H1 (cell line): ENCODE data around the gene LY86. TPM values are rescaled to one million over a fixed set of nuclear protein-coding genes. Genes with fewer than 3 reads are reported as not detected.

Experiments
- GABPA ChIP-seq: IDR thresholded peaks from 2 replicates; pipeline ENCODE4 v1.6.1; 2011; ENCODE audit warnings: mild to moderate bottlenecking, low read length, moderate library complexity, borderline replicate concordance; ENCODE audit not compliant: insufficient read depth
- GTF2F1 ChIP-seq: IDR thresholded peaks from 2 replicates; pipeline ENCODE4 v1.6.1; 2012; ENCODE audit warnings: low read depth, low read length, improper control_type of control experiment, borderline replicate concordance
- HDAC6 ChIP-seq: IDR thresholded peaks from one replicate; pipeline ENCODE4 v1.7.1; 2012; ENCODE audit warnings: low read depth, mild to moderate bottlenecking, inconsistent platforms, low read length, moderate library complexity
- MAFK ChIP-seq: IDR thresholded peaks from 2 replicates; pipeline ENCODE4 v1.6.1; 2012; ENCODE audit warnings: low read depth, mild to moderate bottlenecking, improper control_type of control experiment, low read length
- PHF8 ChIP-seq: fragments of 200-600 bp; sonication (generic); conservative IDR thresholded peaks from 2 replicates; pipeline ENCODE4 v1.7.1; 2012; ENCODE audit warnings: low read depth, mild to moderate bottlenecking, inconsistent platforms, low read length, moderate library complexity
- SP1 ChIP-seq: IDR thresholded peaks from 2 replicates; pipeline ENCODE4 v1.6.1; 2011; ENCODE audit warnings: low read depth, low read length
- polyA plus RNA-seq, 7 experiments: library from polyadenylated mRNA; depleted of rRNA in 3 of 7; stranded (reverse) in 5 of 7; unstranded in 2 of 7; fragments of >200 nt in 5 of 7; fragments of 200-250 nt in 2 of 7; gene quantifications; 1 replicate in 5 of 7; 2 replicates in 1 of 7; 4 replicates in 1 of 7; pipeline versions ENCODE4 v1.2.1 to v1.2.3, GENCODE V29; 2011 to 2013; ENCODE audit warnings: missing spikeins in 2 of 7, mixed read lengths in 2 of 7
- total RNA-seq: library from RNA; stranded (reverse); fragmentation: NEBNext Ultra II Directional; extraction: Animal tissue kit (Norgen Biotek cat#: 25700); gene quantifications from 2 replicates; pipeline ENCODE4 v1.2.1, GENCODE V29; 2021

LY86 gene
- total and polyA plus RNA-seq, 2 of the 8 experiments (the other 6 are each of a cell fraction or from before 2014, with no cell fraction given): not detected

GRCh38 chr6:6542357-6542756, 46.2 kb upstream of the LY86 start (continued):
- TF ChIP-seq GABPA: no peak
- no peak for TF ChIP-seq MAFK
- no peak for TF ChIP-seq HDAC6
- no peak for TF ChIP-seq GTF2F1
- no peak for TF ChIP-seq SP1
- TF ChIP-seq PHF8: no peak
